Middle frontal gyrus (tissue), 1 donor: ENCODE data around the gene PLB1.

Experiments used
- DNase-seq: peaks from one replicate; pipeline ENCODE4 v3.0.0-alpha.2; 2015; ENCODE audit warnings: low spot score; ENCODE audit errors: extremely low spot score

PLB1 gene

DNA sequence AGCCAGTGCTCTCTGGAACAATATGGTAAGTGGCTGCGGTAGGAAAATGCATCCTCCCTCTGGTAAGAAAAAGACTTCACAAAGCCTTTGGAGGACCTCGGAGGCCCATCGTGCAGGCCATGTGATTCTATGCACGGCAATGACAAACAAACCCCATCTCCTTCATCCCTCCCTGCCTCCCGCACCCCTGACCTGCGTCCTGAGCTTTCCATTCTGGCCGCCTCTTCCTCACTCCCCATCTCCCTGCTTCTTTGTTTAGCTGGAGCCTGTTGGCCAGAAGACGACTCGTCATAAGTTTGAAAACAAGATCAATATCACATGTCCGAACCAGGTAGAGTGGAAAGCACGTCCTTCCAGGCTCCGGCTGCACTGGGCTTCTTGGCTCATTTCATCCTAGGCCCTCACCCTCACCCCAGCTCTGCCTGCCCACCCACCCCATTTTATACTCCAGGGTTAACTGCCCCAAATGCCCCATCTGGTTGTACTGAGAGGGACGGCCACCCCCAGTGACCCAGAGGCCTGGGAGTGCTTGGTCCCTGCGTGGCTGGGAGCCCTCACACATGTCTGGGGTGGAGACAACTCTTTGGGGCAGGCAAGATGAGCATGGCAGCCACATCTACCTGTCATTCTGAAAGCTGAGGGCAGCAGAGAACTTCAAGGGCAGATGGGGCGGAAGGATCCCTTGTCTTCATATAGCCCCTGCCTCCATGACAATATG, 94.0 kb downstream of the PLB1 start:
- no peak for DNase-seq

DNA sequence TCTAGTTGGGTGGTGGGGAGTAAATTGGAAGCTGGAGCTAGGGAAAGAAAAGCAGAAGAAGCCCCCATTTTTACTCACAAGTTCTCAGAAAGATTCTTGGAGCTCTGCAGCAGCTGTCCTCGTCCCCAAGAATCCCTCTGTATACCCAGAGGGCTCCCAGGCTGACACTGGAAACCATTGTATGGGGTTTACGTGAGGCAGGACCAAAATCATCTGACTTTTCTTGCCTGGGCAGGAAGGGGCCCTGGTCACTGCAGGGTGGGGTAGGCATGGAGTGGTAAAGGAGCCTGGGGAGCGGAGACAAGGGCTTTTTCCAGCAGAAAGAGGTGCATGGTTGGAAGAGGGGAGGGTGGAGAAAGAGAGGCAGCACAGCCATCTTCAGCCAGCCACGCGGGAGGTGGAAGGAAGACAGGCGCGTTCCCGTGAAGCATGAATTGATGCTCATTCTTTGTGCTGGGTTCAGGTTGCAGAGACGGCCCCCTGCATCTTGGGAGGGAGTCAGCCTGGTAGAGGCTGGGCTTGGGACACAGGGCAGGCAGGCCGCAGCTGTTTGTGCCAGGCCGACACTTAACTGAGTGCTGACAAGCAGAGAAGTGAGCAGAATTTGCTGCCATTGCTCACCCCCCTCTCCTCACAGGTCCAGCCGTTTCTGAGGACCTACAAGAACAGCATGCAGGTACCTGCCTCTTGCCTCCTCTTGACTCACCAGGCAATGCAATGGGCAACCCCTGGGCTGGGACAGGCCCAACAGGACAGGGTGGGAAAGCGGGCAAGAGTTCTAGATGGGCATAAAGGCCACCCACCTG, 94.8 kb downstream of the PLB1 start:
- DNase-seq, result no peak

DNA sequence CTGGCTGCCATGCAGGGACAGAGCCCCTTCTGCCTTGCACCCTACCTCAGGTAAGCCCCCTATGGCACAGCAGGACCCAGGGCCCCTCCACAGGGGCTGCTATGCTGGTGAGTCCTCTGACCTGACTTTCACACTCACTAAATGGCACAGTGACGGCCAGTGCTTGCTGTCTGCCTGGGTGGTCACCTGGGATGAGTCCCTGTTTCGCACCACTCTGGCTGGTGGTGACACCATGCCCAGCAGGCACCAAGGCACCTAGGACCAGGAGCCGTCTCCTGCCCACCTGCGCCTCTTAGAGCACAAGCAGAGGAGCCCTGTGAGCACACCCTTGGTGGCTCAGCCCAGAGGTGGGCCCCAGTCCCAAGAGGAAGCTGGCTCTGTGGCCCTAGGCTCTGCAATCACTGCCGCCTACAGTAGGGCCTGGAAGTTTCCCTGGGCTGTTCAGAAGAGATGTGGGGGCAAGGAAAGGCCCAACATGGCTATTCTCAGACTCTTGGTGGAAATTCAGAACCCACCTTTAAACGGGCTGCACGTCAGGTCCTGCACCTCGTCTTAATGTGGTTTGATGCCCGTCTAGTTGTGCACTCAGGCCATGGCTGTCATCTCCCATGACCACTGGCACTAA, 96.0 kb downstream of the PLB1 start:
- no peak for DNase-seq

DNA sequence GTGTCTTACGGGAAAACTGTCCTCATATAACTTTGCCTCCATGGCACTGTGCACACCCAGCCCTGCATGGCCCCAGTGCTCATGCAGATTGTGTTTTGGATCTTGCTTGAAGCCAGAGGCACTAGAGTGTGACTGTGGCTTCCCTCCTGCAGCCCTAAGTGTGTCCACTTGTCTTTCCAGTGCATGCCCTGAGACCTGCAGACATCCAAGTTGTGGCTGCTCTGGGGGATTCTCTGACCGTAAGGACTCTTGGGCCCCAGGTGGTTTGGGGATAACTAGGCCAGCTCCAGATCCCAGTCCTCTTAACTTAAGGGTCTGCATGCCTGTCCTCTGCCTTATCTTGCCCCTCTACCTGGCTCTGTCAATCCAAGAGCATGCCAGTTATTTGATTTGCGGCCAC, 96.6 kb downstream of the PLB1 start:
- no peak for DNase-seq

DNA sequence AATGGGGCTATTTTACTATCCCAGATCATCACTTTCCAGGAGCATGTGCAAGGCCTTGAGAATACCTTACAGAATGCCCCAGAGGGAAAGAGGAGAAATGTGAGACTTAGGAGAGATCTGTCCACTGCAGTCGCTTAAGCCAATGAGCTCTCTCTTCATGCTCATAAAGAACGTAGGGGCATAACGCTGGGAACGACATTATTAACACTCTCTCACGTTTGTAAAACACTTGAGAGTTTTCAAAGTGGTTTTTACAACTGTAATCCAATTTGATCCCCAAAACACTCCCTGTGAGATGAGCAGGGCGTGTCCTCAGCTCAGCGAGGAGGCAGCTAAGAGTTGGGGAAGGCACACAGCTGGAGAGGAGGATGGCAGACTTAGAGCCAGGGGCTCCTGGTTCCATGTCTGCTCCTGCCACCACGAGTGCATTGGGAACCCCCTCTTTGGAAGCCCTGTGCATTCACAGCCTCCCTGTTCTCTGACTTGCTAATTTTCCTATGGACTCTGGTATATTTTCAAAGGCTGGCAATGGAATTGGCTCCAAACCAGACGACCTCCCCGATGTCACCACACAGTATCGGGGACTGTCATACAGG, 97.4 kb downstream of the PLB1 start:
- DNase-seq, result no peak

DNA sequence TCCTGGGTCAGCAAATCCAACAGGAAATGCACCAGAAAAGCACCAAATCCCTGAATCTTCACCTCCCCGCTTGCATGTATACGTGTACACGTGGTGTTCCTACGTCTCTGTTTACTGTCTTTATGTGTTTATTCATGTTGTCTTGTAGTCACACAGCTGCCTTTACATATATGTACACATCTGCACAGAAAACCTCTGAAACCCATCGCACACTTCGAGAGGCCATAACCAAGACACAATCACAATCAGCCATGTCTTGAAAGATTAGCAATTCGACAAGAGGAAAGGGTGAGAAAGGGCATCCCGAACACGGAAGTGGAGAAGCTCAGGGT, 98.1 kb downstream of the PLB1 start:
- no peak for DNase-seq

DNA sequence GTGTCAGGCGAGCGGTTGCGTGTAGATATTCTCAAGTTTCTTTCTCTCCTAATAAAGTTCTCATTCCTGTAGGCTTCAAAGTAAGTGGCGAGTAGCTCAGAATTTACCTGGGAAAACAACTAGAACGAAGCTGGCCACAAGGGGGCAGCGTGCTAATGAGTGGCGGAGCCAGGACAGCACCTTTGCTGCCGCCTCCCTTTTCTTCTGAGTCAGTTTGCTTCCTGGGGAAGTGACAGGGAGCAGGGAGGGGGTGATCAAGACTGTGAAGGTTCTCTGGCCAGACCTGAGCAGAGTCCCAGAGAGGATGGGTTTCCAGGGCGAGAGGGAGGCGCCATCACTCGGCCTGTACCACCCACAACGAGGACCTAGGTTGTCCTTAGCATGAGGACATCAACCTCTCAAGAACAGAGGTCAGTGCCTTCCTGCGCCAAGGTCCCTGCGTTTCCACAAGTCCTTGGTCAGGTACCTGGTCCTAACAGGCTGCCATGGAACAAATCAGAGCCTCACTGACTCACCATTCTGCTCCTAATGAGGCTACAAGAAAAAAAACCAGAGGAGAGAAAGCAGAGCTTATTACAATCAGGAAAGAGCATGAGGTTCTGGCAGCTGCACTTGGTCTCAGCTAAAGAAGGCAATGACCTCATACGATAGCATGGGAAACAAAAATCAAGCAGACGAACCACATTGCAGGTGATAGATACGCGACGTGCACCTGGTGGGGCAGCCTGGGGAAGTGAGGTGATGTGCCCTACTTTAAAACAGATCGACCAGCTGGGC, 98.7 kb downstream of the PLB1 start:
- DNase-seq, result peak; percentile 68

DNA sequence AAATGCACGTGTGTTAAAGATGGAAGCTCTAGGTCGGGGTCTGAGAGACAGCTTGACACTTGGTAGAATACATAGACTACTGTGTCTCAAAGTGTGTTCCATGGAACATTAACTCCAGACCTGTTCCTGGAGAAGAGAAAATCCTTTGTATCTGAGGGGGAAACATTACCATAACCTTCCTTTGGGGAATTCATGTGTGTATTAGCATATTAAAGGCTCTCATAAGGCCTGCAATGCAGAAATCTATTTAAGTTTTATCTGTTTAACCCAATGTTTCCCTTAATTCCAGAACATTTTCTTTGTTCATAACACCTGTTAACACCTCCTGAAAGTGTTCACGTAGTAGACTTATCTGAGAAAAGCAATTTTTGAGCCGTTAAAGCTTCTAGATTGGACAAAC, 99.5 kb downstream of the PLB1 start:
- DNase-seq, result no peak

DNA sequence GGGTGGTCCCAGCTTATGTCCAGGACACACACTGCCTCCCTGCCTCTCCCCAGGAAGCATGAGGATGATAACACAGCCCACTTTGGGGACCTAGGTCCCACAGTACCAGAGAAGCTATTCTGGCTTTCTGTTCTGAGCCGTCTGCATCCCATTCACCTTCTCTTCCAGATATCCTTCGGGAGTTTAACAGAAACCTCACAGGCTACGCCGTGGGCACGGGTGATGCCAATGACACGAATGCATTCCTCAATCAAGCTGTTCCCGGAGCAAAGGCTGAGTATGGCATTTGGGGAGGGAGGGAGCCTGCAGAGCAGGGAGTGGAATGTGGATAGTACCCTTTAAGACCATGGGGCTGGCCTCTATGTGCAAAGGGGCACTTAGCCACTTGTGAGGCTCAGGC, 102.6 kb downstream of the PLB1 start:
- no peak for DNase-seq

DNA sequence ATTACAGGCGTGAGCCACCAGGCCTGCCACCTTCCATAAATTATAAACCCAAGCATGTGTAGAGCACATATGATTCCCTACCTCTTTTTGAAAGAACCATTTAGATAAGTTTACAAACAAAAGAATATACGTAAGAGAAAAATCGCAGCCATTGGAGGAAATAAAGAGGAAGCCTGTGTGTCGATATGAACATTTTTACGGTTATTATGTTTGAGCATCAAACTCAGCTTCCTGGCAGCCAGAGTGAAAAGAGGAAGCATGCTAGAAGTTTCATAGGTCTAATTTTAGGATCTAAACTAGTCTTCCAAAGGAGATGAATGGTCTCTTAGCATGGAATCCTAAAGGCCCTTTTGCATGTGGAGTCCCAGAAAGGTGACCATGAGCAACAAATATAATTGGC, 104.3 kb downstream of the PLB1 start:
- DNase-seq, result no peak

DNA sequence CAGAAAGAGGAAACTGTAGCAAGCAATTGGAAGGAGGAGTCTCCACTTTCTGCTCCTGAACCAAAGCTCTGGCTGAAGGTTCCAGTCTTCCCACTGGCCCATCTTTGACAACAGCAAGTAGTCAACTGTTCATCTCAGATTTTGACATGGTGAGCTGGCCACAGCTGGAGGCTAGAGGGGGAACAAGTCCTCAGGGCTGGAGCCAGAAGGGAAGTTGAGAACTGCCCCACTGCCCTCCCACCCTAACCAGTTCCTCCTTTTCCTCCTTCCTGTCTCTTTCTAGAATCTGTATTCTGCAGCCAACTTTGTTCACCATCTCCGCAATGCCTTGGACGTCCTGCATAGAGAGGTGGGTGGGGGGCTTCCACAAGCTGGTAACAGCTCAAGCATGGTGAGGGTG, 105.8 kb downstream of the PLB1 start:
- no peak for DNase-seq

DNA sequence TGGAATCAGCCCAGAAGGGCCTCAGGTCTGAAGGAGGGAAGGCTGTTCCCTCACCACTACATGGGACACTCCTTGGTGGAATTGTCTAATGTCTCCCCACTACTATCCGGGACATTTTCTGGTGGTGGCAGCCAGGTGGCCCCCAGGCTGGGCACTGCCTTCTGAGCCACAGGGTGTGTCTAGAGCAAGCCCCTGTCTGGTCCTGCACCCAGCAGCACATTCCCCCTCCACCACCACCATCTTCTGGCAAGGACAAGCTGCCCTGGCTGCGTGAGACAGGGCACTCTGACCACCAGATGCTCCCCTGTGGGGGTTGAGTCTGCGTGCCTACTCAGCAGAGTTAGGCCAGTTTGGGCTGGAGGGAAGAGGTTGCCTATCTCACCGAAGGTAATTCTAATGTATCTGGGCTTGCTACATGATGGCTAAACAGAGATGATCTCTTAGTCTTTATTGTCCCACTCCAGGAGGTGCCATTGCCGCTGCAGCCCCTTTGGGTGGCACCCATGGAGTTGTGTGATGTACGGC, 106.3 kb downstream of the PLB1 start:
- no peak for DNase-seq

DNA sequence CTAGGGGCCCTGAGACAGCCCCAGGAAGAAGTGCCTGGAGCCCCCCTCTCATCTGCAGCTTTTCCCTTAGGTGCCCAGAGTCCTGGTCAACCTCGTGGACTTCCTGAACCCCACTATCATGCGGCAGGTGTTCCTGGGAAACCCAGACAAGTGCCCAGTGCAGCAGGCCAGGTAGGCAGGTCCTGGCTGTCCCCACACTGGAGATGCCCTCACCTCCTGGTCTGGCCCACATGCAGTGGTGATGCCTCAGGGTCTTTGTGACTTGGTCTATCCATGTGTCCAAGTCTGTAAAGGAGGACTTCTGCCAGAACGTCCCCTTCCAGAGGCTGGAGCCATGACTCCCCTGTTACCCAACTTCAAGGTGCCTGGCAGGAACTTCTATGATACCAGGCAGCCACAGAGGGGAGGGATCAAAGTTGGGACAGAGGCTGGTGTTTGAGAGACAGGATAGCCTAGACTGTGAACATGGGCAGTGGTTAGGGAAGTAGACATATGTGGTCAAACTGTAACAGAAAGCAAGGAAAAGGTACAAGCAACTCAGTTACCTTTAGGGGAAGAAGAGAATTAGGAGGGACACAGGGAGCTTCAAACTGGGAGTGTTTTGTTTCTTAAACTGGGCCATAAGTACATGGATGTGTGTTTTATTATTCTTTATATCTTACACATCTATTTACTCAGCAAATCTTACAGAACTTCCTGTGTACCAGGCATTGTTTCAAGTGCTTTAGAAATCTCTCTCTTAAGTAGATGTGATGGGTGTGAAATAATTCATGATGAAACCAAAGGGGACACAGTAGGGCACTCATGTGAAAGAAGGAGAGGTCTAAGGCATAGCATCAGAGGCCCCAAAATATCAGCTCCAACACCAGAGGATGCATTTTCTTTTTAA, 107.1 kb downstream of the PLB1 start:
- DNase-seq, result no peak

DNA sequence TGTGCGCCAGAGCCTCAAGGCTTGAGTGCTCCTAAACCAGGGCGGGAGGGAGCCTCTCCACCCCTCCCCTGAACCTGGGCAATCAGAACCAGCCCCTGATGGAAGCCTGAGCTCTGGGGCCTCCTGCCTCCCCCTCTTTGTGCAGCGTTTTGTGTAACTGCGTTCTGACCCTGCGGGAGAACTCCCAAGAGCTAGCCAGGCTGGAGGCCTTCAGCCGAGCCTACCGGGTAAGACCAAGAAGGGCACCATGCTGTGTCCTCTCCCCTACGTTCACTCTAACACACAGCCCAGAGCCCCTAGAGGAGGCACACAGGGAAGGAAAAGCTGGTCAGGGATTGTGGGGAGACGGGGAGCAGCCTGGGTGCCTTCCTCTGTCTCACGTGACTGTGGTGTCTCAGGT, 108.0 kb downstream of the PLB1 start:
- no peak for DNase-seq

DNA sequence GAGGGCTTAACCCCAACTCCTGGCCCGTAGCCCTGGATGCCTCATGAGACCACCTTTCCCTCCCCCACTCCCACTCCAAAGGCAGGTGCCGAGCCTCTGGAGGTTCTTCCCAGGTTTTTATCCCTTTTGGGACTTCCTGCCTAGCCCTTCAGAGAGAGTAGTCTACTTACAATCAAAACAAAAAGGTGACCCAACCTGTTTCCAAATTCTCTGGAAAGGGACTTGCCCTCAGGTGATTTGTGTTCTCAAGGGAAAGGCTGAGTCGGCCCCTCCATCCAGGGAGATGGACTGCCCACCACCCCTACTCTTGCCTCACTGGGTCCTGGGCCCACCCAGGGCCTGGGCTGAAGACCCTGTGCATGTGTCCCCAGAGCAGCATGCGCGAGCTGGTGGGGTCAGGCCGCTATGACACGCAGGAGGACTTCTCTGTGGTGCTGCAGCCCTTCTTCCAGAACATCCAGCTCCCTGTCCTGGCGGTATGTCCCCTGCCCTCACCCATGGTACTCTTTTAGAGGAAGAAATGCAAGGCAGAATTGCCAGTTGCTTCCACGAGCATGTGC, 108.5 kb downstream of the PLB1 start:
- DNase-seq, result no peak

DNA sequence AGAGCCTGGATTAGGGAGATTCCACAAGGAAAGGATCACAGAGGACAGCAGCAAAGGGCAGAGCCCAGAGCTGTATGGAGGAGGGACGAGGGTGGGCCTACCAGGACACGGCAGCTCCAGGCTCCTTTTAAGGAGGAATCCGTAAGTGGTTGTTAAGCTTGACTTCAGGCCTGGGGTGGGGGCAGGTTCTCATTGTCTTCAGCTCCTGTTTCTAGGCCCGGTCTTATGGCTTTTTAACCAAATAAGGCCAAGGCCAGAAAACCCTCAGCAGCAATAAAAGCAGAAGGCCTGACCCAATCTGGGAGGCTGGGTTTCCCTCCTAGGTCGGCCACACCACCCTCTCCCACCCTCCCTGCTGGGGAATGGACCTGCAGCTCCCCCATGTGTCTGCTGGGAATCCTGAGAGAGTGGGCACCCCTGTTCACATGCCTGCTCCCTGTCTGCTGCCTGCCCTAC, 111.2 kb downstream of the PLB1 start:
- no peak for DNase-seq

DNA sequence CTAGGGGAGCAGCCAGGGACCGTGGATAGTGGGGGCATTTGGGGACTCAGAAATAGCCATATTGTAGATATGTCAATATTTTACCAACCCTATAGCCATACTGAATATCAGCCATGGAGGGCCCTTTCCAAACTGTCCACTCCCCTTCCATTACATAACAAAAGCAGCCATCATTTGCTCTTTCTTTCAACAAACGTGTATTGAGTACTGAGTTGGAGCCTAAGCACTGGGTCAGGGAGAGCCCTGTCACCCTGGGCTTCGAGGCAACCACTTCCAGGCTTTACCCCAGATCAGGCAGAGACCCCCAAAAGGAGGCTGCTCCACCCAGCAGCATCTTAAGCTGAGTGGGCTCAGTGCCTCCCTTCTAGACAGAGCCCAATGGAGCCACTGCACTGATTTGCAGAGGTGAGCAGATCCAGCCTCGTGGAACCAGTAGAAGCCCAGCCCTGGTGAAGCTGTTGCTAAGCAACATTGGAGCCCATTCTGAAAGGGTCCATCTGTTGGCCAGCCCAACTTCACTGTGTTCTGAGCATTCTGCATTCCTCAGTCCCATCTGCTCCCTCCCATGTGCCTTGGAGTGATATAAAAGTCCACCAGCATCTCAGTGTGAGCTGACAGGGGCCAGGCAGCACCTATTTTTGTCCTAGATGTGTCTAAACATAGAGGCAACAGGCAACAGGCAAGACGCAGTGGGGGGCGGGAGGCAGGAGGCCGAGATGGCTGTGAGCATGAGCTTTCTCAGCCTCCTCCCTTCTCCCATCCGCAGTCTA, 112.1 kb downstream of the PLB1 start:
- peak; percentile 51 for DNase-seq

DNA sequence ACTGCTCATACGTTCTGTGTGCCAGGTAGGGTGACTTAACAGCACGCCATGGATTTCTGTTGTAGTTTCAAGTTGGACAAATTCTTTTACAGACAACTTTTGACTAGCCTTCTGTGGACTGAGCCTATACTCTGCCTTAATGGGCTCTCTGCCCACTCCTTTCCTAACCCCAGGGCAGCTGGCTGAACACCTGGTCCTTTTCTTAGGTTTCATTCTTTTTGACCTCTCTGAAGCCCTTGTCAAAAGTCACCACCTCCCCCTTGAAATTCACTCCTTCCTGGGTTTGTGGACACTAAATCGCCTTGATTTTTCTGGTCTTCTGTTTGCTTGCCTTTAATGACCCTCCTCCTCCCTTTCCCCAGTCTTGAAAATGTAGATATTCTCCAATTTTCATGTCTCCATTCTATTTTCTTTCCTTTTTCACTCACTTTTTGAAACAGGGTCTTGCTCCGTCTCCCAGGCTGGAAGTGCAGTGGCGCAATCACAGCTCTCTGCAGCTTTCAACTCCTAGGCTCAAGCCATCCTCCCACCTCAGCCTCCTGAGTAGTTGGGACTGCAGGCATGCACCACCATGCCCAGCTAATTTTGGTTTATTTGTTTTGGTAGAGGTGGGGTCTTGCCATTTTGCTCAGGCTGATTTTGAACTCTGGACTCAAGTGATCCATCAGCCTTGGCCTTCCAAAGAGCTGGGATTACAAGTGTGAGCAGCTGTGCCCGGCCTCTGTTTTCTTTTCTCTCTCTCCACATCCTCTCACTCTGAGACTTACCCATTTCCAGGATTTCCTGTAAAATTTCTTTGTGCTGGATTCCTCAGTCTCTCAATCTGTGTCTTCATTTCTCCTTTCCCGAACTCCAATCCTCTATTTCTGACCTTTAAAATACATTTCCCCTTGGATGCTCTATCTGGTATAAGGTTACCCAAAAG, 112.9 kb downstream of the PLB1 start:
- DNase-seq, result no peak
